Measurements from ENCODE around the gene PPA2.

DNA sequence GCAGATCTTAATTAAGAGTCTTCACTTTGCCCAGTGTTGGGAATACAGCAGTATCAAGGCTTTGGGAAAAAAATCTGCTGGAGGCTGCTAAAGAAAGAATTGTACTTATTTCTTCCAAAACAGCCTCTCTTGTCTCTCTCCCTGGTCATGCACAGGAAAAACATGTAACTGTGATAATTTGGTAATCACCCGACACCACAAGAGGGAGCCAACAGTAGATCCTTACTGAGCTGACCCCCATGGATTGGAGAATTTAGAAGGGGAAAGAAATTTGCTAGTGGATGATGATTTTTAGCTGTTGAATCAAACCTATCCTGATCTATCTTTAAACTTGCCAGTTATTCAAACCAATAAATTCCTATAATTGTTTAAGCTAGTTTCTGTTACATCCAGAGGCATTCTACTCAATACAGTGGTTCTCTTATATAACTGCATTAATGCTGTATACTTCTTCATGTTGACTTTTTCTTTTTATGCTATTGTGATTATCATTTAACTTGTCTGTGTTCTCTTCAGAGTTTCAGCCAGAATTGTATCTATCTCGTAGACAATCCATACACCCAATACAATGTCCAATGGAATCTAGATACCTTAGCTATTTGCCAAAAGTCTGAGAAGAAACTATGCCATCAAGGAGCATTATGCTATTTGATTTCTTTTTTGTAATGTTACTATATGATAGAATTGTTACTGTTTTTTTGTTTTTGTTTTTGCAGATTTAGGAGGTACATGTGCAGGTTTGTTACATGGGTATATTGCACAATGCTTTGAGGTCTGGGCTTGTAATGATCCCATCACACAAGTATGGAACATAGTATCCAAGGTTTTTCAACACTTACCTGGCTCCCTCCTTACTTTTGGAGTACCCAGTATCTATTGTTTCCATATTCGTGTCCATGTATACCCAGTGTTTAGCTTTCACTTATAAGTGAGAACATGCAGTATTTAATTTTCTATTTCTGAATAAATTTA is 47.2 kb upstream of the PPA2 start:
- TF ChIP-seq POLR2A (IDR thresholded peaks at IDR 0.05) (no peak), POLR2AphosphoS5 (IDR thresholded peaks at IDR 0.05) (no peak), EP300 (IDR thresholded peaks at IDR 0.05) (no peak)
- TF ChIP-seq, protein P1, sequence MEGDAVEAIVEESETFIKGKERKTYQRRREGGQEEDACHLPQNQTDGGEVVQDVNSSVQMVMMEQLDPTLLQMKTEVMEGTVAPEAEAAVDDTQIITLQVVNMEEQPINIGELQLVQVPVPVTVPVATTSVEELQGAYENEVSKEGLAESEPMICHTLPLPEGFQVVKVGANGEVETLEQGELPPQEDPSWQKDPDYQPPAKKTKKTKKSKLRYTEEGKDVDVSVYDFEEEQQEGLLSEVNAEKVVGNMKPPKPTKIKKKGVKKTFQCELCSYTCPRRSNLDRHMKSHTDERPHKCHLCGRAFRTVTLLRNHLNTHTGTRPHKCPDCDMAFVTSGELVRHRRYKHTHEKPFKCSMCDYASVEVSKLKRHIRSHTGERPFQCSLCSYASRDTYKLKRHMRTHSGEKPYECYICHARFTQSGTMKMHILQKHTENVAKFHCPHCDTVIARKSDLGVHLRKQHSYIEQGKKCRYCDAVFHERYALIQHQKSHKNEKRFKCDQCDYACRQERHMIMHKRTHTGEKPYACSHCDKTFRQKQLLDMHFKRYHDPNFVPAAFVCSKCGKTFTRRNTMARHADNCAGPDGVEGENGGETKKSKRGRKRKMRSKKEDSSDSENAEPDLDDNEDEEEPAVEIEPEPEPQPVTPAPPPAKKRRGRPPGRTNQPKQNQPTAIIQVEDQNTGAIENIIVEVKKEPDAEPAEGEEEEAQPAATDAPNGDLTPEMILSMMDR (IDR thresholded peaks at IDR 0.05), result peak; percentile 21 to 67 (median 46)

All from upper lobe of left lung (tissue), 4 donors.